HEK293 (cell line): Measurements from ENCODE around the gene RIPK1.

Experiments
- FEZF1 ChIP-seq: fragments of 450-650 bp; formaldehyde crosslinking; IDR thresholded peaks from 2 replicates; pipeline ENCODE4 v1.5.1; 2016; ENCODE audit warnings: missing biosample characterization, missing genetic modification characterization
- GLIS1 ChIP-seq: fragments of 450-650 bp; formaldehyde crosslinking; IDR thresholded peaks from 2 replicates; pipeline ENCODE4 v1.5.1; 2016; ENCODE audit warnings: missing biosample characterization, missing genetic modification characterization
- HOXC10 ChIP-seq: sonication (generic); formaldehyde crosslinking; IDR thresholded peaks from 2 replicates; pipeline ENCODE4 v1.8.1; 2023; ENCODE audit warnings: mild to moderate bottlenecking, missing genetic modification reagents
- MEIS1 ChIP-seq: sonication (generic); formaldehyde crosslinking; IDR thresholded peaks from 2 replicates; pipeline ENCODE4 v1.8.1; 2022; ENCODE audit warnings: missing genetic modification reagents, mild to moderate bottlenecking, borderline replicate concordance
- SP2 ChIP-seq: fragments of 450-650 bp; formaldehyde crosslinking; IDR thresholded peaks from 2 replicates; pipeline ENCODE4 v1.5.1; 2016; ENCODE audit warnings: missing biosample characterization, missing genetic modification characterization
- TCF7L2 ChIP-seq: IDR thresholded peaks from 2 replicates; pipeline ENCODE4 v1.6.1; 2011; ENCODE audit warnings: low read depth, mild to moderate bottlenecking, inconsistent platforms, low read length, moderate library complexity, borderline replicate concordance
- YY1 ChIP-seq: fragments of 450-650 bp; formaldehyde crosslinking; IDR thresholded peaks from 2 replicates; pipeline ENCODE4 v1.5.1; 2018; ENCODE audit warnings: missing biosample characterization, missing genetic modification characterization
- ZBTB20 ChIP-seq: fragments of 450-650 bp; formaldehyde crosslinking; IDR thresholded peaks from 2 replicates; pipeline ENCODE4 v1.5.1; 2016; ENCODE audit warnings: missing biosample characterization, missing genetic modification characterization
- ZBTB7A ChIP-seq: fragments of 450-650 bp; formaldehyde crosslinking; IDR thresholded peaks from 2 replicates; pipeline ENCODE4 v1.5.1; 2016; ENCODE audit warnings: low read depth, missing biosample characterization, missing genetic modification characterization
- ZFHX2 ChIP-seq: fragments of 450-650 bp; formaldehyde crosslinking; conservative IDR thresholded peaks from 2 replicates; pipeline ENCODE4 v1.5.1; 2016; ENCODE audit warnings: missing biosample characterization, missing genetic modification characterization
- ZNF146 ChIP-seq: fragments of 450-650 bp; formaldehyde crosslinking; IDR thresholded peaks from 2 replicates; pipeline ENCODE4 v1.5.1; 2016; ENCODE audit warnings: missing biosample characterization, missing genetic modification characterization
- ZNF19 ChIP-seq: fragments of 450-650 bp; formaldehyde crosslinking; IDR thresholded peaks from 2 replicates; pipeline ENCODE4; 2016; ENCODE audit warnings: missing biosample characterization, missing genetic modification characterization, low read depth
- ZNF394 ChIP-seq: fragments of 450-650 bp; formaldehyde crosslinking; IDR thresholded peaks from 2 replicates; pipeline ENCODE4 v1.5.1; 2016; ENCODE audit warnings: missing biosample characterization, missing genetic modification characterization, mild to moderate bottlenecking, moderate library complexity, borderline replicate concordance
- ZNF404 ChIP-seq: fragments of 450-650 bp; formaldehyde crosslinking; IDR thresholded peaks from 2 replicates; pipeline ENCODE4 v1.5.1; 2017; ENCODE audit warnings: missing biosample characterization, missing genetic modification characterization
- ZNF529 ChIP-seq: fragments of 450-650 bp; formaldehyde crosslinking; IDR thresholded peaks from 2 replicates; pipeline ENCODE4 v1.5.1; 2017; ENCODE audit warnings: missing genetic modification characterization, missing biosample characterization; ENCODE audit not compliant: insufficient replicate concordance
- ZNF610 ChIP-seq: fragments of 450-650 bp; formaldehyde crosslinking; IDR thresholded peaks from 2 replicates; pipeline ENCODE4 v1.5.1; 2016; ENCODE audit warnings: missing biosample characterization, missing genetic modification characterization, borderline replicate concordance
- ZNF624 ChIP-seq: fragments of 450-650 bp; formaldehyde crosslinking; IDR thresholded peaks from 2 replicates; pipeline ENCODE4 v1.5.1; 2017; ENCODE audit warnings: missing biosample characterization, missing genetic modification characterization
- TF ChIP-seq, protein P1 (sequence below): fragments of 450-650 bp; formaldehyde crosslinking; IDR thresholded peaks from 2 replicates; pipeline ENCODE4 v1.5.1; 2016; ENCODE audit warnings: missing biosample characterization, missing genetic modification characterization
- TF ChIP-seq, protein P2 (sequence below): fragments of 450-650 bp; formaldehyde crosslinking; IDR thresholded peaks from 2 replicates; pipeline ENCODE4 v1.5.1; 2016; ENCODE audit warnings: missing biosample characterization, missing genetic modification characterization
- TF ChIP-seq, protein P3 (sequence below): fragments of 450-650 bp; formaldehyde crosslinking; IDR thresholded peaks from 2 replicates; pipeline ENCODE4 v1.5.1; 2016; ENCODE audit warnings: missing biosample characterization, missing genetic modification characterization
- TF ChIP-seq, protein P4 (sequence below): fragments of 450-650 bp; formaldehyde crosslinking; IDR thresholded peaks from 2 replicates; pipeline ENCODE4 v1.5.1; 2016; ENCODE audit warnings: missing biosample characterization, missing genetic modification characterization
- TF ChIP-seq, protein P5 (sequence below): fragments of 450-650 bp; formaldehyde crosslinking; IDR thresholded peaks from 2 replicates; pipeline ENCODE4 v1.5.1; 2016; ENCODE audit warnings: missing biosample characterization, missing genetic modification characterization
- TF ChIP-seq, protein P6 (sequence below): fragments of 450-650 bp; formaldehyde crosslinking; IDR thresholded peaks from 2 replicates; pipeline ENCODE4 v1.5.1; 2016; ENCODE audit warnings: missing biosample characterization, missing genetic modification characterization
- TF ChIP-seq, protein P7 (sequence below): fragments of 450-650 bp; formaldehyde crosslinking; IDR thresholded peaks from 2 replicates; pipeline ENCODE4 v1.5.1; 2017; ENCODE audit warnings: missing biosample characterization, missing genetic modification characterization
- TF ChIP-seq, protein P8 (sequence below): fragments of 450-650 bp; formaldehyde crosslinking; IDR thresholded peaks from 2 replicates; pipeline ENCODE4 v1.5.1; 2016; ENCODE audit warnings: missing biosample characterization, missing genetic modification characterization

The RIPK1 gene

DNA sequence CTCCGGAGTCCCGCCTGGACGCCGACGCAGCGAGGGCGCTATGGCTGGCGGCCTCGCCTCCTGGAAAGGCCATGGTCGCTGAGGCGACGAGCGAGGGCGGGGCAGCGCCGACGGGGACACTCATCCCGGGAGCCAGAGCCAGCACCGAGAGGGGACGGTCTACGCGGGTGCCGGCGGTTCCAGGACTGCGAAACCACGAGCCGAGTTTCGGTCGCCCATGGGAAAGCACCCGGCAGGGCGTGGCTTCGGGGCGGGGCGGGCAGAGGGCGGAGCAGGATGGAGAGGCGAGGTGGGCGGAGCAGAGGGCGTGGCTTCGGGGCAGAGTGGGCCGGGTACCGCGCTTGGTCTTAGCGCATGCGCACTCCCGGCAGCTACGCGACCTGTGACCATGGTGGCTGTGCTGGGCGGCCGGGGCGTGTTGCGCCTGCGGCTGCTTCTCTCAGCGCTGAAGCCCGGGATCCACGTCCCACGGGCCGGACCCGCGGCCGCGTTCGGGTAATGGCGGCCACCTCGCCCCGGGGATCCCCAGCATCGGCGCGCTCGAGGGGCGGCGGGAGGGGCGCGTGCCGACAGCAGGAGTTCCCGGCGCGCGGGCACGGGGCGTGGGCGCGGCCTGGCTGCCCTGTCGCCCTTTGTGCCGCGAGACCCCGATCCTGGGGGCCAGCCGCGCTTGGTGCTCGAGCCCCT is 50.2 kb downstream of the RIPK1 start, which contains the start of gene BPHL (continued):
- TF ChIP-seq, protein P1, sequence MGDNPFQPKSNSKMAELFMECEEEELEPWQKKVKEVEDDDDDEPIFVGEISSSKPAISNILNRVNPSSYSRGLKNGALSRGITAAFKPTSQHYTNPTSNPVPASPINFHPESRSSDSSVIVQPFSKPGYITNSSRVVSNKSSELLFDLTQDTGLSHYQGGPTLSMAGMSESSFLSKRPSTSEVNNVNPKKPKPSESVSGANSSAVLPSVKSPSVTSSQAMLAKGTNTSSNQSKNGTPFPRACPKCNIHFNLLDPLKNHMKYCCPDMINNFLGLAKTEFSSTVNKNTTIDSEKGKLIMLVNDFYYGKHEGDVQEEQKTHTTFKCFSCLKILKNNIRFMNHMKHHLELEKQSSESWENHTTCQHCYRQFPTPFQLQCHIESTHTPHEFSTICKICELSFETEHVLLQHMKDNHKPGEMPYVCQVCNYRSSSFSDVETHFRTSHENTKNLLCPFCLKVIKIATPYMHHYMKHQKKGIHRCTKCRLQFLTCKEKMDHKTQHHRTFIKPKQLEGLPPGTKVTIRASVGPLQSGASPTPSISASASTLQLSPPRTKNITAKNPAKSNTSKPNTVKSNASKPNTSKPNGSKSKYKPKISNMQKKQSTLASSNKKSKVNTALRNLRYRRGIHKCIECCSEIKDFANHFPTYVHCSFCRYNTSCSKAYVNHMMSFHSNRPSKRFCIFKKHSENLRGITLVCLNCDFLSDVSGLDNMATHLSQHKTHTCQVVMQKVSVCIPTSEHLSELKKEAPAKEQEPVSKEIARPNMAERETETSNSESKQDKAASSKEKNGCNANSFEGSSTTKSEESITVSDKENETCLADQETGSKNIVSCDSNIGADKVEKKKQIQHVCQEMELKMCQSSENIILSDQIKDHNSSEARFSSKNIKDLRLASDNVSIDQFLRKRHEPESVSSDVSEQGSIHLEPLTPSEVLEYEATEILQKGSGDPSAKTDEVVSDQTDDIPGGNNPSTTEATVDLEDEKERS (tag by site-specific recombination), result no peak
- TF ChIP-seq, protein P2, sequence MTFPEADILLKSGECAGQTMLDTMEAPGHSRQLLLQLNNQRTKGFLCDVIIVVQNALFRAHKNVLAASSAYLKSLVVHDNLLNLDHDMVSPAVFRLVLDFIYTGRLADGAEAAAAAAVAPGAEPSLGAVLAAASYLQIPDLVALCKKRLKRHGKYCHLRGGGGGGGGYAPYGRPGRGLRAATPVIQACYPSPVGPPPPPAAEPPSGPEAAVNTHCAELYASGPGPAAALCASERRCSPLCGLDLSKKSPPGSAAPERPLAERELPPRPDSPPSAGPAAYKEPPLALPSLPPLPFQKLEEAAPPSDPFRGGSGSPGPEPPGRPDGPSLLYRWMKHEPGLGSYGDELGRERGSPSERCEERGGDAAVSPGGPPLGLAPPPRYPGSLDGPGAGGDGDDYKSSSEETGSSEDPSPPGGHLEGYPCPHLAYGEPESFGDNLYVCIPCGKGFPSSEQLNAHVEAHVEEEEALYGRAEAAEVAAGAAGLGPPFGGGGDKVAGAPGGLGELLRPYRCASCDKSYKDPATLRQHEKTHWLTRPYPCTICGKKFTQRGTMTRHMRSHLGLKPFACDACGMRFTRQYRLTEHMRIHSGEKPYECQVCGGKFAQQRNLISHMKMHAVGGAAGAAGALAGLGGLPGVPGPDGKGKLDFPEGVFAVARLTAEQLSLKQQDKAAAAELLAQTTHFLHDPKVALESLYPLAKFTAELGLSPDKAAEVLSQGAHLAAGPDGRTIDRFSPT (tag by site-specific recombination), result no peak
- no peak for TF ChIP-seq TCF7L2
- TF ChIP-seq, protein P3, sequence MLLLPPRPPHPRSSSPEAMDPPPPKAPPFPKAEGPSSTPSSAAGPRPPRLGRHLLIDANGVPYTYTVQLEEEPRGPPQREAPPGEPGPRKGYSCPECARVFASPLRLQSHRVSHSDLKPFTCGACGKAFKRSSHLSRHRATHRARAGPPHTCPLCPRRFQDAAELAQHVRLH, result no peak
- TF ChIP-seq, protein P4, sequence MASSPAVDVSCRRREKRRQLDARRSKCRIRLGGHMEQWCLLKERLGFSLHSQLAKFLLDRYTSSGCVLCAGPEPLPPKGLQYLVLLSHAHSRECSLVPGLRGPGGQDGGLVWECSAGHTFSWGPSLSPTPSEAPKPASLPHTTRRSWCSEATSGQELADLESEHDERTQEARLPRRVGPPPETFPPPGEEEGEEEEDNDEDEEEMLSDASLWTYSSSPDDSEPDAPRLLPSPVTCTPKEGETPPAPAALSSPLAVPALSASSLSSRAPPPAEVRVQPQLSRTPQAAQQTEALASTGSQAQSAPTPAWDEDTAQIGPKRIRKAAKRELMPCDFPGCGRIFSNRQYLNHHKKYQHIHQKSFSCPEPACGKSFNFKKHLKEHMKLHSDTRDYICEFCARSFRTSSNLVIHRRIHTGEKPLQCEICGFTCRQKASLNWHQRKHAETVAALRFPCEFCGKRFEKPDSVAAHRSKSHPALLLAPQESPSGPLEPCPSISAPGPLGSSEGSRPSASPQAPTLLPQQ (tag by site-specific recombination), result no peak
- TF ChIP-seq, protein P5, sequence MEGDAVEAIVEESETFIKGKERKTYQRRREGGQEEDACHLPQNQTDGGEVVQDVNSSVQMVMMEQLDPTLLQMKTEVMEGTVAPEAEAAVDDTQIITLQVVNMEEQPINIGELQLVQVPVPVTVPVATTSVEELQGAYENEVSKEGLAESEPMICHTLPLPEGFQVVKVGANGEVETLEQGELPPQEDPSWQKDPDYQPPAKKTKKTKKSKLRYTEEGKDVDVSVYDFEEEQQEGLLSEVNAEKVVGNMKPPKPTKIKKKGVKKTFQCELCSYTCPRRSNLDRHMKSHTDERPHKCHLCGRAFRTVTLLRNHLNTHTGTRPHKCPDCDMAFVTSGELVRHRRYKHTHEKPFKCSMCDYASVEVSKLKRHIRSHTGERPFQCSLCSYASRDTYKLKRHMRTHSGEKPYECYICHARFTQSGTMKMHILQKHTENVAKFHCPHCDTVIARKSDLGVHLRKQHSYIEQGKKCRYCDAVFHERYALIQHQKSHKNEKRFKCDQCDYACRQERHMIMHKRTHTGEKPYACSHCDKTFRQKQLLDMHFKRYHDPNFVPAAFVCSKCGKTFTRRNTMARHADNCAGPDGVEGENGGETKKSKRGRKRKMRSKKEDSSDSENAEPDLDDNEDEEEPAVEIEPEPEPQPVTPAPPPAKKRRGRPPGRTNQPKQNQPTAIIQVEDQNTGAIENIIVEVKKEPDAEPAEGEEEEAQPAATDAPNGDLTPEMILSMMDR (tag by site-specific recombination), result peak; percentile 59; the same call in 1 of the 2 replicates
- TF ChIP-seq ZNF146, result no peak
- TF ChIP-seq, protein P6, sequence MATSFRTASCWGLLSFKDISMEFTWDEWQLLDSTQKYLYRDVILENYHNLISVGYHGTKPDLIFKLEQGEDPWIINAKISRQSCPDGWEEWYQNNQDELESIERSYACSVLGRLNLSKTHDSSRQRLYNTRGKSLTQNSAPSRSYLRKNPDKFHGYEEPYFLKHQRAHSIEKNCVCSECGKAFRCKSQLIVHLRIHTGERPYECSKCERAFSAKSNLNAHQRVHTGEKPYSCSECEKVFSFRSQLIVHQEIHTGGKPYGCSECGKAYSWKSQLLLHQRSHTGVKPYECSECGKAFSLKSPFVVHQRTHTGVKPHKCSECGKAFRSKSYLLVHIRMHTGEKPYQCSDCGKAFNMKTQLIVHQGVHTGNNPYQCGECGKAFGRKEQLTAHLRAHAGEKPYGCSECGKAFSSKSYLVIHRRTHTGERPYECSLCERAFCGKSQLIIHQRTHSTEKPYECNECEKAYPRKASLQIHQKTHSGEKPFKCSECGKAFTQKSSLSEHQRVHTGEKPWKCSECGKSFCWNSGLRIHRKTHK (tag by site-specific recombination), result no peak
- TF ChIP-seq ZNF529, result no peak
- TF ChIP-seq ZNF394 (tag by site-specific recombination), result peak; percentile 19; the same call in 1 of the 2 replicates
- peak; percentile 96 for TF ChIP-seq SP2
- no peak for TF ChIP-seq ZNF624
- TF ChIP-seq, protein P7, sequence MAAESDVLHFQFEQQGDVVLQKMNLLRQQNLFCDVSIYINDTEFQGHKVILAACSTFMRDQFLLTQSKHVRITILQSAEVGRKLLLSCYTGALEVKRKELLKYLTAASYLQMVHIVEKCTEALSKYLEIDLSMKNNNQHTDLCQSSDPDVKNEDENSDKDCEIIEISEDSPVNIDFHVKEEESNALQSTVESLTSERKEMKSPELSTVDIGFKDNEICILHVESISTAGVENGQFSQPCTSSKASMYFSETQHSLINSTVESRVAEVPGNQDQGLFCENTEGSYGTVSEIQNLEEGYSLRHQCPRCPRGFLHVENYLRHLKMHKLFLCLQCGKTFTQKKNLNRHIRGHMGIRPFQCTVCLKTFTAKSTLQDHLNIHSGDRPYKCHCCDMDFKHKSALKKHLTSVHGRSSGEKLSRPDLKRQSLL (tag by site-specific recombination), result peak; percentile 74
- TF ChIP-seq YY1 (tag by site-specific recombination), result peak; percentile 50
- peak; percentile 93 for TF ChIP-seq ZBTB20 (tag by site-specific recombination)
- TF ChIP-seq ZNF19 (tag by site-specific recombination), result no peak
- TF ChIP-seq GLIS1 (tag by site-specific recombination), result peak; percentile 50; the same call in 1 of the 2 replicates
- TF ChIP-seq ZFHX2 (tag by site-specific recombination), result peak; percentile 83
- TF ChIP-seq ZBTB7A (tag by site-specific recombination), result no peak
- 0 out of 2 replicates have a peak, but pooled peaks have one; percentile 86 for TF ChIP-seq HOXC10 (CRISPR knock-in tag)
- no peak for TF ChIP-seq ZNF404 (tag by site-specific recombination)
- TF ChIP-seq FEZF1 (tag by site-specific recombination), result no peak
- peak; percentile 48; the same call in 1 of the 2 replicates for TF ChIP-seq ZNF610 (tag by site-specific recombination)
- TF ChIP-seq, protein P8, sequence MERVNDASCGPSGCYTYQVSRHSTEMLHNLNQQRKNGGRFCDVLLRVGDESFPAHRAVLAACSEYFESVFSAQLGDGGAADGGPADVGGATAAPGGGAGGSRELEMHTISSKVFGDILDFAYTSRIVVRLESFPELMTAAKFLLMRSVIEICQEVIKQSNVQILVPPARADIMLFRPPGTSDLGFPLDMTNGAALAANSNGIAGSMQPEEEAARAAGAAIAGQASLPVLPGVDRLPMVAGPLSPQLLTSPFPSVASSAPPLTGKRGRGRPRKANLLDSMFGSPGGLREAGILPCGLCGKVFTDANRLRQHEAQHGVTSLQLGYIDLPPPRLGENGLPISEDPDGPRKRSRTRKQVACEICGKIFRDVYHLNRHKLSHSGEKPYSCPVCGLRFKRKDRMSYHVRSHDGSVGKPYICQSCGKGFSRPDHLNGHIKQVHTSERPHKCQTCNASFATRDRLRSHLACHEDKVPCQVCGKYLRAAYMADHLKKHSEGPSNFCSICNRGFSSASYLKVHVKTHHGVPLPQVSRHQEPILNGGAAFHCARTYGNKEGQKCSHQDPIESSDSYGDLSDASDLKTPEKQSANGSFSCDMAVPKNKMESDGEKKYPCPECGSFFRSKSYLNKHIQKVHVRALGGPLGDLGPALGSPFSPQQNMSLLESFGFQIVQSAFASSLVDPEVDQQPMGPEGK (tag by site-specific recombination), result peak; percentile 80
- no peak for TF ChIP-seq MEIS1 (CRISPR knock-in tag)
